Measurements from ENCODE around the gene FAM83B.
"Not testable (repeated sequence)": the region's sequence is repeated elsewhere in the genome, so short reads cannot be mapped to it uniquely, and the experiment has no call there.

The FAM83B gene

DNA sequence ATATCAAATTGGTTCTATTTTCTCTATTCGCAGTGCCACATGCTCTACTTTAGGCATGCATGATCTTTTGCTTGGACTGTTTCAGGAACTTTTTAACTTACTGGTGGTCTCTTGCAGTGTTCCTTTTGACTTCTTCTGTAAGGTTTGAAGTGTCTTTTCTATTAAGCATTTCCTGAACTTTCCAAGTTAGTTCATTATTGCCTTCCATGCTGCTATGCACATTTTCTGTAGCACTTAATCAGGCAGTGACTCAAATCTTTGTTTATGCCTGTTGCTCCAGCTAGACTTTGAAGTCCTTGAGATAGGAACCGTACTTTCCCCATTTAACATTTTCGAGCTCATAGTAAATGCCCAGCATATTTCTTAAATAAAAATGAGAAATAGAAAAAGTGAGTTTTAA, 52.2 kb downstream of the FAM83B start:
- DNase-seq: no peak

DNA sequence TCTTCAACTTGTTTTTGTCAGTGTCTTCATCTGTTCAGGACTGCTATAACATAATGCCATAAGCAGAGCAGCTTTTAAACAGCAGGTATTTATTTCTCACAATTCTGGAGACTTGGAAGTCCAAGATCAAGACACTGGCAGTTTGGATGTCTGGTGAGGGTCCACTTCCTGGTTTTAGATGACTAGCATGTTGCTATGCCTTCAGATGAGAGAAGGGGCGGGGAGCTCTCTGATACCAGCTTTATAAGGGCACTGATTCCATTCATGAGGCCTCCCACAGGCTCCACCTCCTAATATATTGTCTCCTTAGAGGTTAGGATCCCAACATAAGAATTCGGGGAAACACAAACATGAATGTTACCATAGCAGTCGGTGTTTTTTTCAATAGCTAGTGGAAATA, 52.9 kb downstream of the FAM83B start:
- DNase-seq: no peak

DNA sequence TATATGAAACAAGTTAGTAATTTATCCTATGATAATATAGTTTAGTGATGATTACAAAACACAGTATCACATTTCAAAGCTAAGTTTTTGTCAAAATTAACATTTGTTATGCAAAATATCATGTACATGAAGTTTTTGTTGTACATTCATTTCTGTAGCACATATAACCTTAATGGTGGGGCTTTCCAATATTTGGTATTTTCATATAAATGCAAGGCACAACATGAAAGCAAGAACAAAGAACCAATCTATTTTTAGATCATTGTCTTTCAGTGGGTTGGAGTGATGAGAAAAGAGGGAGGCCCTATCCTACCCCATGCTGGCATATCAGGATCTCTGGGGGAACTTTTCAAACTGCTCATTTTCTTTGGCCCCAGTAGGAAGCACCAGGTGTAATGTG, 53.4 kb downstream of the FAM83B start:
- no peak for DNase-seq

DNA sequence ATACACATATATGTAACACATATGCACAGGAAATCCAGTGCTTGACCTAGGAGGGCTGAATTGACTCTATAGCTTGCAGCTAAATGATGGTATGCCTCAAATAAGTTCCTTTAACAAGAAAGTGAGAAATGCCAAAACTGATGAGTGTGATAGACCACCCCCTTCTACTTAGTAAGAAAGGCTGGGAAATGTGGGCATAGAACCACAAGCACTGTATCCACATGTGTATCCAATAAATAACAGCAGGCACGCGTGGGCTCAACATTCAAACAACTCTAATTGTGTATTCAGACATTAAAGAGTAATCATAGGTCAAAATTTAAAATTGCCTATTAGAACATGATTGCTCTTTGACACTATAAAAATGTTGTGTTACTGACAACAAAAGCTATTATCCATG, 54.1 kb downstream of the FAM83B start:
- DNase-seq: no peak

DNA sequence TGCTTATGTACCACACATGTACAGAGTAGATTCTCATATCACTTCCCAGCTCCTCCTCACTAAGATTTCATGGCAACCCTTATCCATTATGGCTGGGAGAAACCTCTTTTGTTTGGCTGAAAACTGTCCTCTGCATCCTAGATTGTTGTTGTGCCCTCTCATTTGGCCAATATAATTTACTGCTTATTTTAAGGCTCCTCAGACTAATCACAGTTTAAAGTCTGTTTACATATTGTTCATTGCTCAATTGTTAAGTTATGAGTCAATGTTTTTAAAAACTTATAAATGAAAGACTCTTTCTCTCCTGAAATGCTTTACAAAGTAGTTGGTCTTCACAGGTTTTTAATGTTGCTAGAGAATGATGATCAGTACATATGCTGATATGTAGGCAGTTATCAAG, 57.3 kb downstream of the FAM83B start:
- no peak for DNase-seq

DNA sequence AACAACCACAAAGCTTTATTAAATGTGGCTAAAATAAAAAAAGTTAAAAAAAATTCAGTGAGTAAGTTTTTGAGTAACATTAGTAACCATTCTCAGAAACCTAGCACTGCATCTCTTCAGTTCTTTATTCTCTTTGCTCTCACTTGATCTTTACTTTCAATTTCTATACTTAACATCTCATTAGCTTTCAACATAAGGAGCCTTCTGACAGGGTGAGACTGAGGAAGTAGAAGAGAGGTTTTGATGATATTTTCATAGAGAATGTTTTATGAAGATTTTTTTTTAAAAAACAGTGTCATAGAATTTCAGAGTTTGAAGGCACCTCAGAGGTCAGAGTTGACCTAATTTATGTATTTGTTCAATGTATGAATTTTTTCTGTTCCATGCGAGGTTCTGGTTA, 60.8 kb downstream of the FAM83B start:
- no peak for DNase-seq

DNA sequence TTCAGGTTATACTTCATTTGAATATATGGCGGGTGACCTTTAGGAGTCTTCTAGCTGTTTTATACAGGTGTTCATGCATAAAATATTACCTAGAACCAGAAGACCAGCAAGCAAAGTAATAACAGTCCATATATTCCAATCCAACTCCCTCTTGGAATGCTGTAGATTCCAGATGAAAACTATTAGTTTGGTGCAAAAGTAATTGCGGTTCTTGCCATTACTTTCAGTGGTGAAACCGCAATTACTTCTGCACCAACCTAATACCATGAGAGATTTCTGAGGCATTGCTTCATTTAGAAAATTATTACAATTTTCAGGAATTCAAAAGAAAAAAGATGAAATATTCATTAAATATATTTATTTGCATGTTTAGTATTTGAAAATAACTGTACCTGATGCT, 62.6 kb downstream of the FAM83B start:
- no peak for DNase-seq

DNA sequence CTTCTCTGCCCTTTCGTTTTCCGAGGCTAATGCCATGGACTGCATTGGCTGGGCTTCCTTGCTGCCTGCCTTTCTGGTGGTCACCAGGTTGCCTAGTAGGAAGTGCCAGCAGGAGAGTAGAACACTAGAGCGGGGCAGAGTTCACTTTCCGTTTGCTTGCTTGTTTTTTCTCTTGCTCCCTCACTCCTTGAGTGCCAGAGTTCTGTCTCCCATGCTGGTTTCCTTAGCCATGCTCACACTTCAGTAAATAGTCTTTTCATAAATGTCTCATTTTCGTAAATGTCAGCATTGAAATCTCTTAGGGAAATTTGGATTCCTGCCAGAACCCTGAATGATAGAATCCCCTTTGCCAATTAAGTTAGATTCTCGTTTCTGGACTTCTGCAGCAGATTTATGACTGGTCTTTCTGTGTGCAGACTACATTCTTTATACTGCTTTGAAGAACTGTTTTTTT, 63.9 kb downstream of the FAM83B start:
- no peak for DNase-seq

DNA sequence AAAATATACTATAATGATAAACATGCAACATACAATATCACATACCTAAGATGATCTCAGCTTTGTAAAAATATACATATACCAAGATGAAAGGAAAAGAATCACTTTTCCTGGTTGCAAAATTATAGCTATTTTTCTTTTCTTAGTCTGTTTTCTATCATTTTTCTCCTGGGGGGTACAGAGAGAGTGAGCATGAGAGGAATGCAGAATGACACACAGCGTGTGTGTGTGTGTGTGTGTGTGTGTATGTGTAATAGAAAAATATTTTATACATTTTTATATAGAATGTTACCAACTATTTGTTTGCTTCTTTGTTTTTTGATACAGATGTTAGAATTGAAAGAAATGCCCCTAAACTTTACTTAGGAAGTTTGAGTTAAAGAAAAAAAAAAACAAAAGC, 64.3 kb downstream of the FAM83B start:
- DNase-seq: no peak

DNA sequence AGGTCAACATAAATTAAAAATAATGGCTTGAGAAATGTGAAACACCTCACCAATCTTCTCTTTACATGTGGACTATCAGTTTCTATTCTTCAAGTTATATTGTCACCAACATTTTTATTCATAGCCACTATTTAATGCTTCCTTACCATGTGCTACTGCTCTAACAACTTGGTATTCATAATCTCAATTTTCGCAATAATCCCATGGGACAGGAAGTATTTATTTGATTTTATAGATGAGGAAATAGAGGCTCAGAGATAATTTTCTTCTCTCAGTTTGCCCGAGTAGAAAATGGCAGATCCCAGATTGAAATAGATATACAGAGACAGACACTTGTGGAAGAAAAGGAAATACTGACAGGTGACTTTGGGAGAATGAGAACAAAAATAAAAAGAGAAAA, 66.6 kb downstream of the FAM83B start:
- no peak for DNase-seq

DNA sequence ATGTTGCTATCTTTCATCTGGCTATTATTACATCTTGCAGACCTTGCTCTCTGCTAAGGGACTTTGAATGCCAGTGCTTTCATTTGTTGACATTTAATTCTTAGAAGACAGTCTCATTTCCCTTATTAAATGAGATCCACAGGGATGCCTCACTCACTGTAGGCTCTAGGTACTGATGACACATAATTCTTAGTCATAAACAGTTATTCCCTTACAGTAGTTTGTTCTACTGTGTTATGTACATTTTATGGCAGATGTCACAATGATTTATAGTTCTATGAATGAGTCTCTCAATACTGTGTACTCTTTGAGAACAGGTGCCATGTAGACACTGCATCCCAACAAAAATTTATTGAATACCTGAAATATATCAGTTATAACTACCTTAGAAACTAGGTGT, 70.3 kb downstream of the FAM83B start:
- no peak for DNase-seq

DNA sequence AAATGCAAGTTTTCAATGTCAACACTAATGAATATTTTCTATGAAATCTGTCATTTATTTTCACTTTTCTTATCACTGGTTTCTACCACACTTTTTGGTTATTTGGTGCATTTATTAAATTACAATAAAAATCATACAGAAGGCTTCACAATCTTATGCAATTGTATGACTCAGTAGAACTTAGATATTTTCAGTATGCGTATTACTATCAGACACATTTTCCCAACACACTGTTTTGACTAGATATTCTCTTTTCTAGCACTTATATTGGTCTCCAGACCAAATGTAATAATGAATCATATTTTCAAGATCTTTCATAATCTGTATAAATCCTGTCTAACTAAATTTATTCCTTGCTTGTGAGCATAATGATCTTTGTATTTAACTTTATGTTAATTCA, 74.1 kb downstream of the FAM83B start:
- no peak for DNase-seq

DNA sequence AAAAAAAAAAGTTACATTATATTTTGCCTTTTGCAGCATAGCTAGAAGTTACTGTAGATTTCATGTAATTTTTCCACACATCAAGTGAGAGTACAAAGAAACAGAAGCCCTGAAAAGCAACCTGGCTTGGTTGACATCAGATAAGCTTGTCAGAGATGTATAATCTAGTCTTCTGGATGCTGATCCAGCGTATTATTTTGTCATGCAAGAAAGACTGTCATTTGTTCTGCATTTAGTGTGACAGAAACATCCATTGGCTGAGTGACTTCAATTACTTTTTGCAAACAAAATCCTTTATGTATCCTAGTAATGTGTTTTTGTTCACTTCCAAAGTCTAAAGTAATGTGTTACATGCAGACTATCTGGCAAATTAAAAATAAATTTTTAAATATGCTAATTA, 75.3 kb downstream of the FAM83B start:
- no peak for DNase-seq

DNA sequence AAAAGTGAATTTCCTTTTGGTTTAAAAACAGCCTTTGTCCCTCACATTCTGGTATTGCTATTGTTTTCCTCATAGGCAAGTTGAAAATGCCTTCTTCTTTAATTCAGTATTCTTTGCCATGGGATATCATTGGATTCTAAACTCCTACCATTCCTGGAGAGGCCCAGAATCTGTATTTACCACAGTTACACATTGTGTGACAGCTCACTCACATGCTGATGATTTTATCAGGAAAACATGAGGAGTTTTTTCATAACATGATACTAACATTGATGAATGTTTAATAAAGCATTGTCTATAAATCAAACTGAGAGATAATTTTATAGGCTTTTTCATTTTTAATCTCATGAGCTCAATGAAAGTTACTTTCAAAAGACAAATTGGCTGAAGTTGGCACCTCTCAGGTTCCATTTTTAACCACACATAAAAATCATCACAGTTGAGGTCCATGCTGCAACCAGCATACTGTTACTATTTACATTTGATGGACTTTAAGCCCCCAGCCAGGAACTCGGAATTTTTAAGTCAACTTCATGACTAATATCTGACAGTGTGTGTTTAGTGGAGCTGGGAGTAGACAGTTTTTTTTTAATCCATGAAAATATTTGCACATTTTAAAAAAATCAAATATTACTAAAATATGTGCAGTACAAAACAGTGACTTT, 82.8 kb downstream of the FAM83B start:
- DNase-seq: no peak

DNA sequence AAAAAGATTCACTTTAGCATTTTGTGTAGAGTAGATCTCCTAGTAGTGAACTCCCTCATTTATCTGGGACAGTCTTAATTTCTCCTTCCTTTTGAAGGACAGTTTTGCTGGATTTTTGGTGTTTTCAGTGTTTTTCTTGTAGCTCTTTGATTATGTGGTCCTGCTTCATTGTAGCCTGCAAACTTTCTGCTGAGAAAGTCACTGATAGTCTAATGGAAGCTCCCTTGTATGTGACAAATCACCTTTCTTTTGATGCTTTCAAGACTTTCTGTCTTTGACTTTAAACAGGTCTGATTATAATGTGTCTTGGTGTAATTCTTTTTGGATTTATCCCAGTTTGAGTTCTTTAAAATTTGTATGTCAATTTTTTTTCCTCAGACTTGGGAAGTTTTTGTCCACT, 86.1 kb downstream of the FAM83B start:
- DNase-seq: no peak

DNA sequence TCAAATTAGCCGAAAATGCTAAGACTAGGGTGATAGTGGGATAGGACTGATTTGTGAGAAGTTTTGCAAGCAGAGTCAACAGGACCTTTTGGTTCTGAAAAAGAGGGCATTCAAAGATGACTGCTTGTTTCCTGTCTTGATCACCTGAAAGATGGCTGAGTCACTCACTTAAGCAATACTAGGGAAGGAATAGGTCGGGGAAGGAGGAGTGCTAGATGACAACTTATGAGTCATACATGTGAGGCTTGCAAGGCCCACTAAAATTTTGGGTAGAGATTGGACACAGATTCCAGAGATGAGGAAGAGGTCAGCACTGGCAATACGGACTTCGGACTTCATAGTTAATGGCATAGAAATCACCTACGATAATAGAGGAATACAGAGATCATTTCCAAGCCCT, 89.2 kb downstream of the FAM83B start:
- DNase-seq: no peak

DNA sequence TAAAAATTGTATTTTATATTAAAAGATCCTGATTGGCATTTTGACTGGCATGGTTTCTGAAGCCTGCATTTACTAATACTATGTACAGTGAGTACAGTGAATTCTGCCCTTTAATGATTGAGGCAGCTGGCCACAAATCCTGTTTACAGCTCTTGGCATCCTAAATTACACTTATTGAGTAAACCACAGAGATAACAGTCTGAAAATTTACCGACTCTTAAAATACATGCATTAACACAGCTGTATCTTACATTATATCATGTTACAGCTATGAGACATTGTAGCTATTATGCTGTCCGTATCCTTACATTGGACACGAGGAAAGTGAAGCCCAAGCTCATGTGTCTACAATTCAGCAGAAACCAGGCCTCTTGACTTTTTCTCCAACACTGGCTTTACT, 90.8 kb downstream of the FAM83B start:
- no peak for DNase-seq

DNA sequence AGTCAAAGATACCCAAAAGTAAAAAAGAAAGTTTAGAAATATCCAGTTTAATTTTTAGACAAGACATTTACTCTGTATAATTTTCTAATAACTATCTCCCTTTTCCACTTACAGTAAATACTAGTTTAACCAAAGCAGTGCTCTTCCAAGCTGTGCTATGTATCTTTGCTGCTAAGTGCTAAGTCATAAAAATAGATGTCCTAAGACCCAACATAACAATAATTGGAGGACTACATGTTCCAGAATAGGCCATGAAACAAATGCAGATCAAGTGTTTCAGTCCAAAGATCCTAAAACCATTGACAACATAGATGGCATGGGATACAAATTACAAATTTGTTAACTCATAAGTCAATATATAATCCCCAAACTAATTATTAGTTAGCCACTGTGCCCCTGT, 111.1 kb downstream of the FAM83B start:
- DNase-seq: no peak

DNA sequence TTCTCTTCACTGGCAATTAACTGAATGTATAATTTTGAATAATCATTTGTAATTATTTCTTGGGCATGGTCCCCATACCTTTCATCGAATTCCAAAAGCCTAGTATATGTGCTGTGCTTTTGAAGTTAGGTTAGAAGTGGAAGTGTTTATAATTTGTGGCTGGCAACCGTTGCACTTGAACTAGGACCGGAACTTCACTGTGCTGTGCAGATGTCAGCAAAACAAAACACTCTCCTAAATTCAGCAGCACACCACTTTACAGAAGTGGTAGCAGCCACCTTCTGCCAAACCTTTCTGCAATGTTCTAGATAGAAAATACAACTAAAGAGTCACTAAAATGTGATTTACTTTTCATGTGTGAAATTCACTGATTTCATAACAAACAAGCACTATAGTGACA, 111.9 kb downstream of the FAM83B start:
- no peak for DNase-seq

DNA sequence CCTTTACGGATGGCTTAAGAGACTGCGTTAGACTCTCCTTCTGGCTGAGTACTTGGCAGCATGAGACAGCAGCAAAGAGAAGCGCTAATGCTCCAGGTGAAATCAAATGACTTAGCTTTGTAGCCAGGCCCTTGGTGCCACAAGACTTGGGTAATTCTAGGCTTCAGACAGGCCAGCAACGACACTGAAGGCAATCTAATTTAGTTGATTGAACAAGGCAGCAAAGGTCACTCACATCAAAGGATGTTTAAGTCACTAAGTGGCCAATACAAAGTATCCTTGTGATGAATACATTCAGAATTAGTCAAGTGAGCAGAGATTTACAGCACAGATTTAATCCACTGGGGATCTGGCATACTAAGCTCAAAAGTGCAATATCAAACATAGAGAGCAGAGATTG, 113.2 kb downstream of the FAM83B start:
- DNase-seq: no peak

DNA sequence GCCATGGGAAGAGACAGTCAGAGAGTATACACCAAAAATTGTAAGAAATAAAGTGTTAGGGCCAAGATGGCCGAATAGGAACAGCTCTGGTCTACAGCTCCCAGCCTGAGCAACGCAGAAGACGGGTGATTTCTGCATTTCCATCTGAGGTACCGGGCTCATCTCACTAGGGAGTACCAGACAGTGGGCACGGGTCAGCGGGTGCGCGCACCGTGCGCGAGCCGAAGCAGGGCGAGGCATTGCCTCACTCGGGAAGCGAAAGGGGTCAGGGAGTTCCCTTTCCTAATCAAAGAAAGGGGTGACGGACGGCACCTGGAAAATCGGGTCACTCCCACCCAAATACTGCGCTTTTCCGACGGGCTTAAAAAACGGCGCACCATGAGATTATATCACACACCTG, 114.8 kb downstream of the FAM83B start:
- not testable (repeated sequence) for DNase-seq

DNA sequence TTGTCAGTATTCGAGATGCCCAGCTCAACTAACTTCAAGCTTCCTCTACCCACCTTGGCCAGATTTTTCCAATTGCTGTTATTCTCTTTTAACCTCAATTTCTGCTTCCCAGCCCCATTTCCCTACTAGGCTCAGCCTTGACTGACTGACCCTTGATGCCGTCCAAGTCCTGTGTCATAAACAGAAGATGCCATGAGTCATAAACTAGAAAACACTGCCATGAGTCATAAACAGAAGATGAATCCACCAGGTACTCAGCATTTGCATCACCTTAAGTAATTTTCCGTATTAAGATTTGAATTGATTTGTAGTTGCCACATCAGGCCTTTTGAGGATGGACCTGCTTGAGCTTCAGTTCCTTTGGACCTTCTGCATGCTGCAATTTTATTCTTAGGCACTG, 123.8 kb downstream of the FAM83B start:
- no peak for DNase-seq

DNA sequence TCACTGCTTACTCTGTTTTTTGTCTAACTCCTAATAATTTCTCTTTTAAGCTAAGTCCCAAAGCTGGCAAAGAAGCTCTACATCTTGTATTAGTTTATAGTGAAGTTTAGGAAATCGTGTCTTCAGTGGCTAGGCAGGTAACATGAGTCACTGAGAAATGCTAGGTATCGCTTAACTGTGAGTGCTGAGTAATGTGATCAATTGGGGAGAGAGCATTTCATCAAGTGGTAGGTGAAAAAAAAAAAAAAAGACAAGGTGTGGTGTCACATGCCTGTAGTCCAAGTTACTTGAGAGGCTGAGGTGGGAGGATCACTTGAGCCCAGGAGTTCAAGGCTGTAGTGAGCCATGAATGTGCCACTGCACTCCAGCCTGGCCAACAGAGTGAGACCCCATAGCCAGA, 125.3 kb downstream of the FAM83B start:
- DNase-seq: no peak

DNA sequence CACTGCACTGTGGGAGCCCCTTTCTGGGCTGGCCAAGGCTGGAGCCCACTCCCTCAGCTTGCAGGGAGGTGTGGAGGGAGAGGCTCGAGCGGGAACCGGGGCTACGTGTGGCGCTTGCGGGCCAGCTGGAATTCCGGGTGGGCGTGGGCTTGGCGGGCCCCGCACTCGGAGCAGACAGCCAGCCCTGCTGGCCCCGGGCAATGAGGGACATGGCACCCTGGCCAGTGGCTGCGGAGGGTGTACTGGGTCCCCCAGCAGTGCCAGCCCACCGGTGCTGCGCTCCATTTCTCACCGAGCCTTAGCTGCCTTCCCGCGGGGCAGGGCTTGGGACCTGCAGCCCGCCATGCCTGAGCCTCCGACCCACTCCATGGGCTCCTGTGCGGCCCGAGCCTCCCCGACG, 132.6 kb downstream of the FAM83B start:
- DNase-seq: not testable (repeated sequence)

DNA sequence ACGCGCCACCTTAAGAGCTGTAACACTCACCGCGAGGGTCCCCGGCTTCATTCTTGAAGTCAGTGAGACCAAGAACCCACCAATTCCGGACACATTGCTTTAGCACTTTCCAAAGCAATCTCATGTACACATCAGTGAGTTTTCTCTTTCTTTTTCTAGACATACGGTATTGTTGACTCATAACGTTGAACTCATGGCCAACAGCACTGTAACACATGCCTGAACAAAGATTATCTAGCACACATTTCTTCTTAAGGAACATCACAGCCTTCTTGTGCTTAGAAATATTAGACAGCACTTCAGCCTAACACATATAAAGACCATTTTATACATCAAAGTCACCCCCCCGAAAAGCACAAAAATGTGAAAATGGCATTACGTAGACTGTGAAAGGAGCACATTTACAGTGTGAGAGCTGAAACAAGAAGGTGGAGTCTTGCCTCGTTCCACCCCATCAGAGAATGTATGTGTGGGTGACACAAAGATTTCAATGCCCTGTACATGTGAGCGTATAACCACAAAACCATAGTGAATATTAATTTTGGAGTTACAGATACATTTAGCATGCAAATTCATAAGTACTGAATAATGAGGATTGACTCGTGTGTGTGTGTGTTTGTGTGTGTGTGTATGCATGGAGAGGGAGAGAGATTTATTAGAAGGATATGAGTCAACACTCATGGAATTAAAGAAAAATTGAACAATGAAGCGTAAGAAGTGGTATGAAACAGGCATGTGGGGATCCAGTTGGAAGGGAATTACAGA, 134.1 kb downstream of the FAM83B start:
- DNase-seq: no peak
